ENCODE results near the gene SYTL3. TPM values are rescaled to one million over a fixed set of nuclear protein-coding genes. Genes with fewer than 3 reads are reported as not detected.

Gene SYTL3
- total RNA-seq, 3 donors from 2014 or later (not counting 1 experiment from before 2014, with no cell fraction given): 84.1 to 143 (median 89.0) TPM

- 97% methylated on average over 17 of the region's 17 CpGs for WGBS (ENCODE audit: insufficient coverage)
- intact Hi-C loops (cut with micrococcal nuclease): no loop called here
- TF ChIP-seq CTCF (IDR thresholded peaks at IDR 0.05): no peak
- Mint-ChIP-seq H3K27ac (peak overlapping the region; percentile 23 to 68), H3K9me3 (no peaks in the 10 kb centered on the region), H3K27me3 (ENCODE audit: low read depth in 2 of 2) (no peaks in the 10 kb centered on the region), H3K4me3 (no peak overlapping the region), H3K4me1 (peaks cover 30 to 36% of the 10 kb centered on the region in 2 donors), H3K36me3 (peaks cover 9% of the 10 kb centered on the region)
- Histone ChIP-seq H3K27me3 (ENCODE audit: control insufficient read depth, insufficient read depth, low read length) (no peaks in the 10 kb centered on the region), H3K36me3 (ENCODE audit: control insufficient read depth, insufficient read depth, low read length) (peaks cover 46% of the 10 kb centered on the region), H3K4me1 (ENCODE audit: control insufficient read depth, insufficient read depth, low read length) (no peaks in the 10 kb centered on the region), H3K4me3 (ENCODE audit: low read length) (no peak overlapping the region), H3K27ac (ENCODE audit: low read length) (no peak overlapping the region), H3K9me3 (ENCODE audit: control insufficient read depth, insufficient read depth, low read length) (no peaks in the 10 kb centered on the region)
- ATAC-seq: no peak
- no peak for DNase-seq
Observed at GRCh38 chr6:158619922-158620801, 29.7 kb upstream of the SYTL3 start.

GRCh38 chr6:158620963-158621693 is 28.7 kb upstream of the SYTL3 start:
- no peak overlapping the region for H3K27ac ChIP-seq (ENCODE audit: low read length)
- Mint-ChIP-seq H3K27me3 (ENCODE audit: low read depth in 2 of 2) (no peaks in the 10 kb centered on the region), H3K4me1 (peaks cover 33 to 35% of the 10 kb centered on the region in 2 donors), H3K27ac (peak overlapping the region; percentile 23 to 68), H3K9me3 (no peaks in the 10 kb centered on the region), H3K36me3 (peaks cover 6% of the 10 kb centered on the region), H3K4me3 (no peak overlapping the region)
- ATAC-seq (no peak), DNase-seq (no peak)
- no peak for TF ChIP-seq CTCF (IDR thresholded peaks at IDR 0.05)
- WGBS (ENCODE audit: insufficient coverage): 91% methylated on average over 13 of the region's 13 CpGs
- H3K9me3 ChIP-seq (ENCODE audit: control insufficient read depth, insufficient read depth, low read length): no peaks in the 10 kb centered on the region
- H3K27me3 ChIP-seq (ENCODE audit: control insufficient read depth, insufficient read depth, low read length): no peaks in the 10 kb centered on the region
- no peaks in the 10 kb centered on the region for H3K4me1 ChIP-seq (ENCODE audit: control insufficient read depth, insufficient read depth, low read length)
- peaks cover 55% of the 10 kb centered on the region for H3K36me3 ChIP-seq (ENCODE audit: control insufficient read depth, insufficient read depth, low read length)
- intact Hi-C loops (cut with micrococcal nuclease): no loop called here
- H3K4me3 ChIP-seq (ENCODE audit: low read length): no peak overlapping the region

DNA sequence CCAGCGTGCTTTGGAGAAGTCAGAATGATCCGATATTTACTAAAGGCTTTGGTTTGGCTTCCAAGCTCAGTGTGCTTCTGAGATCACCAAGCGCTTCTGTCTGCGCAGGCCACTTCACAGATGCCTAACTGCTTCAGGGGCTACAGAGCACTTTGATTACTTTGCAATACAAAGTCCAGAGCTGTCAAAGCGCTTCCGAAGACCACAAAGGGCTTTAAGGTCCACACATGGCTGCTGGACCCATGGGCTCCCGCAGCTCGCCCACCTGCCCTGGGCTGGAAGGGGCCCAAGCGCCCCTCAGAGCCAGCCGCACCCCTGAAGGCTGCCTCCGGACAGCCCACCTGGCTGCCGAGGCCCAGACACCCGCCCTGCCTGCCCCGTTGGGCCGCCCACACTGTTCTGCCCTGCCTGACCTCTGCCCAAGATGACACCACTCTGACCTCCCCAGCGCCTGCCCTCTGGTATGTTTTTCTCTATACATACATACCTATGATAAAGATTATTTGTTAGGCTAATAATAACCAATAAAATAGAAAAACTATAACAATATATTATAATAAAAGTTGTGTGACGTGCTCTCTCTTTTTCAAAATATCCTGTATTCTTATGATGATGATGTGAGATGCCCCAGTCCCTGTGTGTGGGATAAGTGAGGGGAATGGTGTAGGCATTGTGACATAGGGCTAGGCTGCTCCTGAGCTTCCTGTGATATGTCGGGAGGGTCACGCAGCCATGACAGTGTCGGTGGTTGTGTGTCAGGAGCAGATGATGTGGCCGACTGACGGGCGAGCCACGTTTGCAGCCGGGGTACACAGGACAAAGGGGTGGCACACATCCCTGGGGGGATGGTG is 27.9 kb upstream of the SYTL3 start:
- Histone ChIP-seq H3K9me3 (ENCODE audit: control insufficient read depth, insufficient read depth, low read length) (no peaks in the 10 kb centered on the region), H3K36me3 (ENCODE audit: control insufficient read depth, insufficient read depth, low read length) (peaks cover 63% of the 10 kb centered on the region), H3K4me1 (ENCODE audit: control insufficient read depth, insufficient read depth, low read length) (no peaks in the 10 kb centered on the region), H3K4me3 (ENCODE audit: low read length) (no peak overlapping the region), H3K27me3 (ENCODE audit: control insufficient read depth, insufficient read depth, low read length) (no peaks in the 10 kb centered on the region), H3K27ac (ENCODE audit: low read length) (no peak overlapping the region)
- TF ChIP-seq CTCF (IDR thresholded peaks at IDR 0.05): no peak
- Mint-ChIP-seq H3K9me3 (peaks cover 1 to 4% of the 10 kb centered on the region in 2 donors), H3K36me3 (peaks cover 9% of the 10 kb centered on the region), H3K27me3 (ENCODE audit: low read depth in 2 of 2) (no peaks in the 10 kb centered on the region), H3K27ac (peak overlapping the region; percentile 58 to 75), H3K4me1 (peaks cover 33 to 38% of the 10 kb centered on the region in 2 donors), H3K4me3 (no peak overlapping the region)
- intact Hi-C loops (cut with micrococcal nuclease): no loop called here
- DNase-seq (no peak), ATAC-seq (no peak)
- WGBS (ENCODE audit: insufficient coverage): 96% methylated on average over 24 of the region's 25 CpGs
